ENCODE results near the gene MAF. TPM values are rescaled to one million over a fixed set of nuclear protein-coding genes. Genes with fewer than 3 reads are reported as not detected.

MAF gene
- polyA plus RNA-seq, 1 donor from 2014 or later, result 2.1 TPM

GRCh38 chr16:79562166-79562823, 38.2 kb downstream of the MAF start:
- Histone ChIP-seq H3K9ac (ENCODE audit: low read length) (no peak overlapping the region), H3F3A (ENCODE audit: insufficient read depth, low read length, poor library complexity, severe bottlenecking) (no peaks in the 10 kb centered on the region), H3K9me2 (ENCODE audit: insufficient read depth, low read length) (no peaks in the 10 kb centered on the region), H3K36me3 (ENCODE audit: insufficient read depth, low read length) (no peaks in the 10 kb centered on the region), H3K9me3 (ENCODE audit: low read length) (no peaks in the 10 kb centered on the region), H3K79me2 (replicated peaks; ENCODE audit: insufficient read depth, low read length) (no peaks in the 10 kb centered on the region), H3K27me3 (ENCODE audit: insufficient read depth, low read depth, low read length) (no peaks in the 10 kb centered on the region), H2AFZ (ENCODE audit: low read depth, low read length) (no peak overlapping the region), H3K4me2 (ENCODE audit: low read length) (no peak overlapping the region), H4K20me1 (ENCODE audit: insufficient read depth) (no peaks in the 10 kb centered on the region), H3K27ac (ENCODE audit: low read length) (no peak overlapping the region), H3K4me3 (ENCODE audit: low read length) (no peak overlapping the region)
- no peak for TF ChIP-seq SMC3 (conservative IDR thresholded peaks at IDR 0.05; ENCODE audit: poor library complexity)
- no peak for TF ChIP-seq RAD21 (conservative IDR thresholded peaks at IDR 0.05)
- TF ChIP-seq POLR2AphosphoS5 (IDR thresholded peaks at IDR 0.05), result no peak
- no peak for TF ChIP-seq EZH2 (IDR thresholded peaks at IDR 0.05; ENCODE audit: borderline replicate concordance, insufficient read depth, low read length, poor library complexity, severe bottlenecking)
- no peak for TF ChIP-seq MXI1 (conservative IDR thresholded peaks at IDR 0.05; ENCODE audit: poor library complexity, severe bottlenecking)
- no peak for TF ChIP-seq CTCF (IDR thresholded peaks at IDR 0.05; ENCODE audit: poor library complexity, severe bottlenecking)

- no peak overlapping the region for H2AFZ ChIP-seq (ENCODE audit: low read depth, low read length)
- H3K4me2 ChIP-seq (ENCODE audit: low read length), result no peak overlapping the region
- H3K79me2 ChIP-seq (replicated peaks; ENCODE audit: insufficient read depth, low read length), result no peaks in the 10 kb centered on the region
- H3K27me3 ChIP-seq (ENCODE audit: insufficient read depth, low read depth, low read length), result no peaks in the 10 kb centered on the region
- H3K9me2 ChIP-seq (ENCODE audit: insufficient read depth, low read length), result no peaks in the 10 kb centered on the region
- no peaks in the 10 kb centered on the region for H3K36me3 ChIP-seq (ENCODE audit: insufficient read depth, low read length)
- TF ChIP-seq MXI1 (conservative IDR thresholded peaks at IDR 0.05; ENCODE audit: poor library complexity, severe bottlenecking), result no peak
- no peak for TF ChIP-seq SMC3 (conservative IDR thresholded peaks at IDR 0.05; ENCODE audit: poor library complexity)
- no peak for TF ChIP-seq EP300 (conservative IDR thresholded peaks at IDR 0.05; ENCODE audit: poor library complexity, severe bottlenecking)
- no peak overlapping the region for H3K4me3 ChIP-seq (ENCODE audit: low read length)
- H3F3A ChIP-seq (ENCODE audit: insufficient read depth, low read length, poor library complexity, severe bottlenecking), result no peaks in the 10 kb centered on the region
- no peak overlapping the region for H3K9ac ChIP-seq (ENCODE audit: low read length)
- no peaks in the 10 kb centered on the region for H3K9me3 ChIP-seq (ENCODE audit: low read length)
- no peak overlapping the region for H3K27ac ChIP-seq (ENCODE audit: low read length)
- H4K20me1 ChIP-seq (ENCODE audit: insufficient read depth), result no peaks in the 10 kb centered on the region
Measured at GRCh38 chr16:79561729-79562128, 38.8 kb downstream of the MAF start.

GRCh38 chr16:79560923-79561322, 39.6 kb downstream of the MAF start:
- H3K9ac ChIP-seq (ENCODE audit: low read length), result no peak overlapping the region

More at GRCh38 chr16:79560923-79561322, 39.6 kb downstream of the MAF start:
- Histone ChIP-seq H2AFZ (ENCODE audit: low read depth, low read length) (no peak overlapping the region), H3K4me3 (ENCODE audit: low read length) (no peak overlapping the region), H3K36me3 (ENCODE audit: insufficient read depth, low read length) (no peaks in the 10 kb centered on the region), H3K79me2 (replicated peaks; ENCODE audit: insufficient read depth, low read length) (no peaks in the 10 kb centered on the region), H3K9me2 (ENCODE audit: insufficient read depth, low read length) (no peaks in the 10 kb centered on the region), H3F3A (ENCODE audit: insufficient read depth, low read length, poor library complexity, severe bottlenecking) (no peaks in the 10 kb centered on the region), H4K20me1 (ENCODE audit: insufficient read depth) (no peaks in the 10 kb centered on the region), H3K9me3 (ENCODE audit: low read length) (no peaks in the 10 kb centered on the region), H3K27me3 (ENCODE audit: insufficient read depth, low read depth, low read length) (no peaks in the 10 kb centered on the region), H3K27ac (ENCODE audit: low read length) (no peak overlapping the region), H3K4me2 (ENCODE audit: low read length) (no peak overlapping the region)
- no peak for TF ChIP-seq POLR2AphosphoS5 (IDR thresholded peaks at IDR 0.05)
- TF ChIP-seq TAF1 (IDR thresholded peaks at IDR 0.05; ENCODE audit: low read depth), result no peak
- no peak for TF ChIP-seq REST (IDR thresholded peaks at IDR 0.05; ENCODE audit: borderline replicate concordance)
- no peak for TF ChIP-seq SMC3 (conservative IDR thresholded peaks at IDR 0.05; ENCODE audit: poor library complexity)
- TF ChIP-seq RAD21 (conservative IDR thresholded peaks at IDR 0.05), result no peak
- no peak for TF ChIP-seq EZH2 (IDR thresholded peaks at IDR 0.05; ENCODE audit: borderline replicate concordance, insufficient read depth, low read length, poor library complexity, severe bottlenecking)
- no peak for TF ChIP-seq MXI1 (conservative IDR thresholded peaks at IDR 0.05; ENCODE audit: poor library complexity, severe bottlenecking)
- no peak for TF ChIP-seq CTCF (IDR thresholded peaks at IDR 0.05; ENCODE audit: poor library complexity, severe bottlenecking)
- TF ChIP-seq EP300 (conservative IDR thresholded peaks at IDR 0.05; ENCODE audit: poor library complexity, severe bottlenecking), result no peak
